Measurements from ENCODE around the gene CDC45.

GRCh38 chr22:19525116-19525660 lies 45.5 kb downstream of the CDC45 start:
- TF ChIP-seq, protein P1, sequence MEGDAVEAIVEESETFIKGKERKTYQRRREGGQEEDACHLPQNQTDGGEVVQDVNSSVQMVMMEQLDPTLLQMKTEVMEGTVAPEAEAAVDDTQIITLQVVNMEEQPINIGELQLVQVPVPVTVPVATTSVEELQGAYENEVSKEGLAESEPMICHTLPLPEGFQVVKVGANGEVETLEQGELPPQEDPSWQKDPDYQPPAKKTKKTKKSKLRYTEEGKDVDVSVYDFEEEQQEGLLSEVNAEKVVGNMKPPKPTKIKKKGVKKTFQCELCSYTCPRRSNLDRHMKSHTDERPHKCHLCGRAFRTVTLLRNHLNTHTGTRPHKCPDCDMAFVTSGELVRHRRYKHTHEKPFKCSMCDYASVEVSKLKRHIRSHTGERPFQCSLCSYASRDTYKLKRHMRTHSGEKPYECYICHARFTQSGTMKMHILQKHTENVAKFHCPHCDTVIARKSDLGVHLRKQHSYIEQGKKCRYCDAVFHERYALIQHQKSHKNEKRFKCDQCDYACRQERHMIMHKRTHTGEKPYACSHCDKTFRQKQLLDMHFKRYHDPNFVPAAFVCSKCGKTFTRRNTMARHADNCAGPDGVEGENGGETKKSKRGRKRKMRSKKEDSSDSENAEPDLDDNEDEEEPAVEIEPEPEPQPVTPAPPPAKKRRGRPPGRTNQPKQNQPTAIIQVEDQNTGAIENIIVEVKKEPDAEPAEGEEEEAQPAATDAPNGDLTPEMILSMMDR (conservative IDR thresholded peaks at IDR 0.05), result no peak
- no peak for TF ChIP-seq EZH2 (IDR thresholded peaks at IDR 0.05; ENCODE audit: low read depth)
